NB4 (cell line): Measurements from ENCODE around the gene TGIF1.

ENCODE experiments used
- DNase-seq: peaks from one replicate; pipeline ENCODE4 v3.0.0; 2010; ENCODE audit warnings: low read depth
- H3K4me3 ChIP-seq: one replicate; pipeline ENCODE4 v1.5.1; 2011; ENCODE audit warnings: mild to moderate bottlenecking, low read depth, low read length, moderate library complexity
- CTCF ChIP-seq: IDR thresholded peaks from one replicate; pipeline ENCODE4 v1.5.1; 2012; ENCODE audit warnings: low read depth, low read length
- MAX ChIP-seq: IDR thresholded peaks from 2 replicates; pipeline ENCODE4 v1.6.1; 2011; ENCODE audit warnings: low read depth, low read length
- MYC ChIP-seq: IDR thresholded peaks from 2 replicates; pipeline ENCODE4 v1.6.1; 2011; ENCODE audit warnings: low read depth, low read length
- POLR2A ChIP-seq: IDR thresholded peaks from 2 replicates; pipeline ENCODE4 v1.6.1; 2011; ENCODE audit warnings: mild to moderate bottlenecking; ENCODE audit not compliant: insufficient read length; ENCODE audit errors: extremely low read depth

TGIF1 gene

GRCh38 chr18:3447895-3448837 lies 1.8 kb upstream of the TGIF1 start:
- peak overlapping the region; percentile 84 for H3K4me3 ChIP-seq
- TF ChIP-seq CTCF (no peak), MYC (peak; percentile 39), POLR2A (peak; percentile 62), MAX (peak; percentile 57)
- peak; percentile 99 for DNase-seq

- peak; percentile 98 for DNase-seq
These were observed 997 bp upstream of the TGIF1 start for GRCh38 chr18:3448838-3449511.

GRCh38 chr18:3449512-3450011 lies 410 bp upstream of the TGIF1 start:
- H3K4me3 ChIP-seq: peak overlapping the region; percentile 71
- no peak for DNase-seq
- TF ChIP-seq MYC (no peak; the same call in none of the 2 replicates), CTCF (no peak), MAX (no peak), POLR2A (no peak)

More at GRCh38 chr18:3448838-3449511, 997 bp upstream of the TGIF1 start:
- TF ChIP-seq MYC (peak; percentile 97), MAX (peak; percentile 90), CTCF (no peak), POLR2A (peak; percentile 69)
- peak overlapping the region; percentile 71 for H3K4me3 ChIP-seq

- TF ChIP-seq MAX: no peak
- TF ChIP-seq MYC: no peak
- TF ChIP-seq POLR2A: no peak
- no peak for TF ChIP-seq CTCF
- peak overlapping the region; percentile 100 for H3K4me3 ChIP-seq
- no peak for DNase-seq
These were observed 819 bp downstream of the TGIF1 start for GRCh38 chr18:3450799-3451182.

- DNase-seq: peak; percentile 79
- H3K4me3 ChIP-seq: peak overlapping the region; percentile 100
- TF ChIP-seq POLR2A: peak; percentile 33
- no peak for TF ChIP-seq MYC
These were observed 1.4 kb downstream of the TGIF1 start for GRCh38 chr18:3451183-3451988.
